ENCODE data around the gene SPINK8. TPM values are rescaled to one million over a fixed set of nuclear protein-coding genes. Genes with fewer than 3 reads are reported as not detected.
"Not testable (repeated sequence)": the region's sequence is repeated elsewhere in the genome, so short reads cannot be mapped to it uniquely, and the experiment has no call there.

The SPINK8 gene
- not detected for total RNA-seq
- polyA plus RNA-seq (2013, experiment 1 of 2), result not detected
- not detected for polyA plus RNA-seq (2013, experiment 2 of 2)
- long read RNA-seq, experiment 1, result 0 reads
- long read RNA-seq, experiment 2, partial matches to known transcripts, result 0 of 3 reads
- long read RNA-seq, experiment 2, other reads (novel, unspliced or antisense), result 3 of 3 reads
- long read RNA-seq, experiment 3, result 0 reads
- long read RNA-seq, experiment 4, result 0 reads

DNA sequence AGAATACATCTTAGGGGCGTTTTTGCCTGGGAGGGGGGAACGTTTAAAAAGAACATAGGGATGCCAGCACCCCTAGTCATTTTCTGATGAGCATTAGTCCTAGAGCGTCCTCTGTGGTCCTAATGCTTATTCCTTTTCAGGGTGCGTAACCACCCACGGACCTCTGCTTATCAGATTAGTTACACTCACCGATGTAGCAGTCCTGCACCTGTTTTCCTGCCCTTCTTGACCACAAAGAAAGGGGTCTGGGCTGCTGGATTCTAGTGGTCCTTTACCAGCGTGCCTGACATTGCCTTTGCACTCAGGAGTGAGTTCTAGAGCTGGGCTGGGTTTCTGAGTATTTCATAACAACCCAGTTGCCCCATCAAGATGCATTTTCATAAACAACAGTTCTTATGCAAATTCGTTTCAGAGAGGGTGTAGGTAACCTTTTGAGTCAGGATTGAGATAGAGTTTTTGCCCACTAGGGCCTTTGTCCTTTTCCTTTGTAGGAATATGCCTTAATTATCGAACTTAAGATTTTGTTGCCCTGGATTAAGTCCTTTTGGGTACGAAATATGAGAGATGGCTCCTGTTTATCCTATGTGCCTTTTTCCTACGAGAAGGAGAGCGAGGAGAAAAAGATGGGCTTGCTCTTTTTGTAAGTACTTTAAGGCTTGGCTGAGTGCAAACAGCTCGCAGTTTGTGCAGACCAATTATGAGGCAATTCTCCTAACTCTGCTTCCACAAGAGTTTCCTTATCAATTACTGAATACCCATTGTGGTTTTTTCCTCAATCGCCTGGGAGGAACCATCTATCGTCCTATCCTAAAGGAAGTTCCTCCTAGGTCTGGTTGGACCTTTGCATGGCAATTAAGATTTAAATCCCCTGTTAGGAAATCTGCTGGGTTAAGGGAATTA is at the start of gene SPINK8:
SPINK8 (minus strand) TSS at position 316 of the 900 bp plus-strand sequence. CDS start 5,320 bp downstream, outside the sequence.
- H3K27me3 ChIP-seq (ENCODE audit: control insufficient read depth, insufficient read depth, low read length, poor library complexity, severe bottlenecking); H3K36me3 ChIP-seq (ENCODE audit: control insufficient read depth, insufficient read depth, low read length); H3K9me3 ChIP-seq (ENCODE audit: control insufficient read depth, low read length); H3K4me3 Mint-ChIP-seq; H3K27me3 Mint-ChIP-seq (ENCODE audit: insufficient read depth); H3K9me3 Mint-ChIP-seq; H3K9ac ChIP-seq (ENCODE audit: extremely low read depth, low read length, poor library complexity, severe bottlenecking); H3K27ac ChIP-seq (ENCODE audit: low read depth, low read length); DNase-seq; H3K4me1 ChIP-seq (ENCODE audit: control insufficient read depth, insufficient read depth, low read length); H3K4me3 ChIP-seq (ENCODE audit: low read length); H3K27ac Mint-ChIP-seq; H3K36me3 Mint-ChIP-seq (ENCODE audit: low read depth): not testable (repeated sequence)
- peaks cover 14% of the 10 kb centered on the region for H3K4me1 Mint-ChIP-seq
- WGBS, 2 experiments (ENCODE audit: insufficient coverage in 1 of 2, insufficient read length in 1 of 2), result 85 to 88% methylated on average over 12 to 15 of the region's 15 CpGs

DNA sequence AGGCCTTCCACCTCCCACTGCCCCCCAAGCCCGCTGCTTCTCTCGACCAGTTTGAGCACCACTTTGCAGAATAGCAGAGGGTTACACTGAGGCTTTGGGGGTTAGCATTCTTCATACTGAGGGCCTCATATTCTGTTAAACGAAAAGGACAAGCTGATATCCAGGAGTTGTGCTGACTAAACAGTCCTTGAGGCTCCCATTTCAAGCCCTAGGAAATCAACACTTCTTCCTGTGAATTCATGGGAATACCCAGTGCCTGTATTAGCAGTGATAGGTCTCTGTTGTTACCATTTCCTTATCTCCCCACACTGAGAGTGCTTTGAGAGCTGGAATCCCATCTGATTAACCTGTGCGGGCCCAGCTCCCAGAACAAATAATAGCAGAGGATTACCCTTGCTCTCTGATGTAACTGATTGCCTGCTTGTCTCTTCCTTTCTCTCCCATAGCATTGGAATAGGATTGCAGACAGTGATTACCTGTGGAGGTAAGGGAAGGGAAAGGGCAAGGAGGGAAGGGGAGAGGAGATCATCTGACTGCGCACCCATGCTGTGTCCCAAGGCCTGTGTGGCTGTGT is 39.5 kb upstream of the SPINK8 start:
- H3K4me3 ChIP-seq (ENCODE audit: low read length), result peak overlapping the region; percentile 55
- whole genome bisulfite sequencing, 2 experiments (ENCODE audit: insufficient coverage in 1 of 2, insufficient read length in 1 of 2), result 57 to 72% methylated on average over 3 to 5 of the region's 5 CpGs
- H3K27me3 ChIP-seq (ENCODE audit: control insufficient read depth, insufficient read depth, low read length, poor library complexity, severe bottlenecking), result no peaks in the 10 kb centered on the region
- Mint-ChIP-seq H3K27me3 (ENCODE audit: insufficient read depth) (no peaks in the 10 kb centered on the region), H3K4me1 (peaks cover 33% of the 10 kb centered on the region), H3K4me3 (no peak overlapping the region), H3K27ac (peak overlapping the region; percentile 4), H3K9me3 (no peaks in the 10 kb centered on the region), H3K36me3 (ENCODE audit: low read depth) (no peaks in the 10 kb centered on the region)
- no peak overlapping the region for H3K27ac ChIP-seq (ENCODE audit: low read depth, low read length)
- peak overlapping the region; percentile 6 for H3K9ac ChIP-seq (ENCODE audit: extremely low read depth, low read length, poor library complexity, severe bottlenecking)
- no peaks in the 10 kb centered on the region for H3K36me3 ChIP-seq (ENCODE audit: control insufficient read depth, insufficient read depth, low read length)
- H3K4me1 ChIP-seq (ENCODE audit: control insufficient read depth, insufficient read depth, low read length), result peaks cover 23% of the 10 kb centered on the region
- no peaks in the 10 kb centered on the region for H3K9me3 ChIP-seq (ENCODE audit: control insufficient read depth, low read length)
- DNase-seq, result peak; percentile 64
- TF ChIP-seq, protein P1, sequence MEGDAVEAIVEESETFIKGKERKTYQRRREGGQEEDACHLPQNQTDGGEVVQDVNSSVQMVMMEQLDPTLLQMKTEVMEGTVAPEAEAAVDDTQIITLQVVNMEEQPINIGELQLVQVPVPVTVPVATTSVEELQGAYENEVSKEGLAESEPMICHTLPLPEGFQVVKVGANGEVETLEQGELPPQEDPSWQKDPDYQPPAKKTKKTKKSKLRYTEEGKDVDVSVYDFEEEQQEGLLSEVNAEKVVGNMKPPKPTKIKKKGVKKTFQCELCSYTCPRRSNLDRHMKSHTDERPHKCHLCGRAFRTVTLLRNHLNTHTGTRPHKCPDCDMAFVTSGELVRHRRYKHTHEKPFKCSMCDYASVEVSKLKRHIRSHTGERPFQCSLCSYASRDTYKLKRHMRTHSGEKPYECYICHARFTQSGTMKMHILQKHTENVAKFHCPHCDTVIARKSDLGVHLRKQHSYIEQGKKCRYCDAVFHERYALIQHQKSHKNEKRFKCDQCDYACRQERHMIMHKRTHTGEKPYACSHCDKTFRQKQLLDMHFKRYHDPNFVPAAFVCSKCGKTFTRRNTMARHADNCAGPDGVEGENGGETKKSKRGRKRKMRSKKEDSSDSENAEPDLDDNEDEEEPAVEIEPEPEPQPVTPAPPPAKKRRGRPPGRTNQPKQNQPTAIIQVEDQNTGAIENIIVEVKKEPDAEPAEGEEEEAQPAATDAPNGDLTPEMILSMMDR (conservative IDR thresholded peaks at IDR 0.05), result no peak

DNA sequence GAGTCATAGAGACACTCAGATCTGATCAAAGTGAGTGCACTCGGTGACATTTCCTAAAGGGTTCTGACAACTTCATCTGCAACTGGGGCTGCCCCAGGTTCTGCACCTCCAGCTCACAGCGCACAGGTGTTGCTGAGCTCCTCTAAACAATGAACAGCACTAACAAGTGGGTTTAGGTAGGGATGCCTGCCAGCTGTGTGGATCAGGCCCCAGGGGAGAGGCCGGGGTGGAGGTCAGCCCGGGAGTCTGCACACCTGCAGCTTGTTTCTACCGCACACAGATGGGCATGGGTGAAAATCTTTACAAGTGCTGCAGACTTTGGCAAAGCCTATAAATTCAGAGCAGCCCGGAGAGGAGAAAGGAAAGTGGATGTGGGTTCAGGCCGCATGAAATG is 38.9 kb upstream of the SPINK8 start:
- no peak for DNase-seq
- H3K4me3 ChIP-seq (ENCODE audit: low read length), result peak overlapping the region; percentile 52
- peak overlapping the region; percentile 4 for H3K27ac Mint-ChIP-seq
- TF ChIP-seq, protein P1 (conservative IDR thresholded peaks at IDR 0.05), result no peak
- H3K27me3 ChIP-seq (ENCODE audit: control insufficient read depth, insufficient read depth, low read length, poor library complexity, severe bottlenecking), result no peaks in the 10 kb centered on the region
- H3K9me3 Mint-ChIP-seq, result no peaks in the 10 kb centered on the region
- H3K36me3 Mint-ChIP-seq (ENCODE audit: low read depth), result no peaks in the 10 kb centered on the region
- no peaks in the 10 kb centered on the region for H3K9me3 ChIP-seq (ENCODE audit: control insufficient read depth, low read length)
- WGBS, 2 experiments (ENCODE audit: insufficient coverage in 1 of 2, insufficient read length in 1 of 2), result 80 to 81% methylated on average over 6 to 7 of the region's 7 CpGs
- peaks cover 33% of the 10 kb centered on the region for H3K4me1 Mint-ChIP-seq
- no peaks in the 10 kb centered on the region for H3K27me3 Mint-ChIP-seq (ENCODE audit: insufficient read depth)
- H3K36me3 ChIP-seq (ENCODE audit: control insufficient read depth, insufficient read depth, low read length), result no peaks in the 10 kb centered on the region
- H3K27ac ChIP-seq (ENCODE audit: low read depth, low read length), result no peak overlapping the region
- H3K4me3 Mint-ChIP-seq, result no peak overlapping the region
- H3K9ac ChIP-seq (ENCODE audit: extremely low read depth, low read length, poor library complexity, severe bottlenecking), result peak overlapping the region; percentile 6
- H3K4me1 ChIP-seq (ENCODE audit: control insufficient read depth, insufficient read depth, low read length), result peaks cover 23% of the 10 kb centered on the region

Measured in endodermal cell (in vitro differentiated cells).